IPS-18a (cell line): ENCODE data around the gene NRXN3.
"Not testable (repeated sequence)": the region's sequence is repeated elsewhere in the genome, so short reads cannot be mapped to it uniquely, and the experiment has no call there.

Source experiments
- H3K27ac ChIP-seq: one replicate; pipeline ENCODE4 v1.5.1; 2013; ENCODE audit warnings: low read length
- H3K27me3 ChIP-seq: one replicate; pipeline ENCODE4 v1.6.1; 2013; ENCODE audit warnings: mild to moderate bottlenecking, low read length; ENCODE audit not compliant: control insufficient read depth, insufficient read depth
- H3K36me3 ChIP-seq: one replicate; pipeline ENCODE4 v1.6.1; 2013; ENCODE audit warnings: low read depth, low read length; ENCODE audit not compliant: control insufficient read depth
- H3K4me1 ChIP-seq: one replicate; pipeline ENCODE4 v1.6.1; 2013; ENCODE audit warnings: low read depth, low read length; ENCODE audit not compliant: control insufficient read depth
- H3K4me3 ChIP-seq: one replicate; pipeline ENCODE4 v1.5.1; 2013; ENCODE audit warnings: low read length
- H3K9ac ChIP-seq: one replicate; pipeline ENCODE4 v1.6.1; 2013; ENCODE audit warnings: mild to moderate bottlenecking, low read length, moderate library complexity
- H3K9me3 ChIP-seq: one replicate; pipeline ENCODE4 v1.6.1; 2013; ENCODE audit warnings: low read depth, low read length; ENCODE audit not compliant: control insufficient read depth

Gene NRXN3

GRCh38 chr14:78425782-78426181, 255.6 kb downstream of the NRXN3 start:
- no peaks in the 10 kb centered on the region for H3K27me3 ChIP-seq
- H3K9ac ChIP-seq, result no peak overlapping the region
- no peaks in the 10 kb centered on the region for H3K36me3 ChIP-seq
- no peak overlapping the region for H3K27ac ChIP-seq
- H3K4me3 ChIP-seq, result no peak overlapping the region
- no peaks in the 10 kb centered on the region for H3K4me1 ChIP-seq
- H3K9me3 ChIP-seq, result no peaks in the 10 kb centered on the region

GRCh38 chr14:78432046-78432445, 261.9 kb downstream of the NRXN3 start:
- Histone ChIP-seq H3K27me3 (no peaks in the 10 kb centered on the region), H3K4me3 (no peak overlapping the region), H3K27ac (no peak overlapping the region), H3K9me3 (no peaks in the 10 kb centered on the region), H3K4me1 (no peaks in the 10 kb centered on the region), H3K9ac (no peak overlapping the region), H3K36me3 (no peaks in the 10 kb centered on the region)

- H3K36me3 ChIP-seq, H3K9me3 ChIP-seq, H3K4me1 ChIP-seq, H3K27me3 ChIP-seq, H3K9ac ChIP-seq, H3K4me3 ChIP-seq, H3K27ac ChIP-seq: not testable (repeated sequence)
Observed at GRCh38 chr14:78437448-78437847, 267.3 kb downstream of the NRXN3 start.

DNA sequence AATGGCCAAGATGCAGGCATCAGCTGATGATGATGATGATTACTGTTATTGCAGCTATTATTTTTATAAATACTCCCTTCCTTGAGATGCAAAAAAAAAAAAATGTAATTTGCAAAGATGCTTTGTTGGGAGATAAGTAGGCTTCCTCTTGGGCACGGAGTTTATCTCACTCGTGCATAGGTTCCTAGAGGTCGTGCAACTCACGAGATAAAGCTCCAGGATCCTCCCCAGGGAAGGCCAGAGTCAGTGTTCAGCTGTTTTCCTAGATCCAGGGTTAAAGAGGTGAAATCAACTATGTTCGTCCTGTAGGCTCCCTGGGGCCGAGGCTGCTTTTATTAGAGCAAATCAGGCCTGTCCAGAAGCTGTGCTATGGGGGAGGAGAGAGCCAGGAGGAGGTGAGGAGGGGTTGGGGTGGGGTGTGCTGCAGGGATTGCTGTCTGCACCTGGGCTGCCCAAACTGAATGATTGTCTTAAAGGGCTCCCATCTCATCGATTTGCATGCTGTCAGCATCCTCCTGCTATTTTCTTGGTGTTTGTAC, 270.3 kb downstream of the NRXN3 start:
- Histone ChIP-seq H3K36me3 (no peaks in the 10 kb centered on the region), H3K27ac (no peak overlapping the region), H3K27me3 (no peaks in the 10 kb centered on the region), H3K9me3 (no peaks in the 10 kb centered on the region), H3K9ac (no peak overlapping the region), H3K4me3 (no peak overlapping the region), H3K4me1 (peaks cover 3% of the 10 kb centered on the region)

GRCh38 chr14:78443834-78444233, 273.7 kb downstream of the NRXN3 start:
- H3K4me3 ChIP-seq, result no peak overlapping the region
- no peaks in the 10 kb centered on the region for H3K27me3 ChIP-seq
- H3K4me1 ChIP-seq, result peaks cover 3% of the 10 kb centered on the region
- no peaks in the 10 kb centered on the region for H3K9me3 ChIP-seq
- H3K27ac ChIP-seq, result no peak overlapping the region
- no peaks in the 10 kb centered on the region for H3K36me3 ChIP-seq
- no peak overlapping the region for H3K9ac ChIP-seq

GRCh38 chr14:78445275-78445674, 275.1 kb downstream of the NRXN3 start:
- H3K27me3 ChIP-seq, result no peaks in the 10 kb centered on the region
- H3K36me3 ChIP-seq, result no peaks in the 10 kb centered on the region
- H3K9ac ChIP-seq, result no peak overlapping the region
- H3K4me1 ChIP-seq, result peaks cover 3% of the 10 kb centered on the region
- H3K27ac ChIP-seq, result no peak overlapping the region
- no peak overlapping the region for H3K4me3 ChIP-seq
- no peaks in the 10 kb centered on the region for H3K9me3 ChIP-seq

- Histone ChIP-seq H3K27me3 (no peaks in the 10 kb centered on the region), H3K4me1 (no peaks in the 10 kb centered on the region), H3K9me3 (no peaks in the 10 kb centered on the region), H3K27ac (no peak overlapping the region), H3K36me3 (no peaks in the 10 kb centered on the region), H3K9ac (no peak overlapping the region), H3K4me3 (no peak overlapping the region)
Observed at GRCh38 chr14:78446807-78447206, 276.6 kb downstream of the NRXN3 start.

DNA sequence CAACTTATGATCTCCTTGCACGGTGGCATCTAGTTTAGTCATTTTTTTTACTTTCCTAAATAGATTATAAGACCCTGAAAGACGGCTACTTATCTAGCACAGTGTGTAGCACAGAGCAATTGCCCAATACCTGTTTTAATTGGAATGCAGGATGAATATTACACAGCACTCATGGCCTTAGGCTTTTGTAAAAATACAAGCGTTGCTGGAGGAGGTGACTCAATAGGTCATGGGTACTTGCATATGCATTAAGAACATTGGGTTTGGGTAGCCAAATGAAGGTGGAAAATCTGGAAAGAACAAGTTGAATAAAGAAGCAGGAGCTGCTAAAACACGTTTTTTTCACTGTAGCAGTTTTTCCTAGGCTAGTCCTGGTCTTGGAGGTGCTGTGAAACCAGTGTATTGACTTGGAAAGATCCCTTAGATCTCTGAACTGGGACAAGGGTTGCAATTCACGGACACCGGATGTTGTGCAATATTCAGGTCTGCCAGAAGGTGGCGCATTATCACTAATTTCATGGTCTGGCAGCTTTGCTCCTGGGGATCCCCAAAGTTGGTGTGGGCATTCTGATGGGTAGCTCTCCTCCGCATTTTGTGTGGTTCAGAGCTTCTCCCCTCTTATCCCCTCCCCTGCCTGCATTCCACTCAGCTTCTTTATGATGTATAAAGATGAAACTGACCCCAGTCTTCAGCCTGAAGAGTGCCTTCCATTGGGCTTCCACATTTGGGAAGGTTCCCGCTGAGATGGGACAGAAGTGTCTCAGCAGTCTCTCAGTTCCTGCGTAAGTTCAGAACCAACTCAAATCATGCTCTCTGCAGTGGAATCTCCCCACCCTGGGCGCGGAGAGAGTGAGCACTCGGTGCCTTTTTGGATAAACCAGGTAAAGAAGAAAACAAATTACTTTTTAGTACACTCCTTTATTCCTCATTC, 278.3 kb downstream of the NRXN3 start:
- Histone ChIP-seq H3K9ac (no peak overlapping the region), H3K9me3 (no peaks in the 10 kb centered on the region), H3K27me3 (no peaks in the 10 kb centered on the region), H3K36me3 (no peaks in the 10 kb centered on the region), H3K4me1 (no peaks in the 10 kb centered on the region), H3K27ac (no peak overlapping the region), H3K4me3 (no peak overlapping the region)

GRCh38 chr14:78450669-78451318, 280.6 kb downstream of the NRXN3 start:
- no peaks in the 10 kb centered on the region for H3K27me3 ChIP-seq
- no peak overlapping the region for H3K27ac ChIP-seq
- no peak overlapping the region for H3K4me3 ChIP-seq
- H3K36me3 ChIP-seq, result no peaks in the 10 kb centered on the region
- H3K9me3 ChIP-seq, result no peaks in the 10 kb centered on the region
- H3K9ac ChIP-seq, result no peak overlapping the region
- no peaks in the 10 kb centered on the region for H3K4me1 ChIP-seq

DNA sequence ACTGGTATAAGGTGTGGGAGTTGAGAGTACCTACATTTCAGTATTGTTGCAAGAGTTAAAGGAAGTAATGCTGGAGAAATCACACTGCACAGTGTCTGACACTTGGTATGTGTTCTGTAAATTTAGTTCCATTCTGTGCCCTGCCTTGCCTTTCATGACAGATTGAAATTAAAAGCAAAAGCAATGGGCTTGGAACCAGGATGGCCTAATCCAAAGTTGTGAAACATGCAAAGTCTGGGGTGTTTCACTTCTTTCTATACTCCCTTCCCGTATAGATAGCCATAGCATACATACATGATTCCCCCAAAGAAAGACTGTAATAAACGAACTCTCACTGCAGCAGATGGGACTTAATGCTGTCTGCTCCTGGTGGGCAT, 281.1 kb downstream of the NRXN3 start:
- Histone ChIP-seq H3K9me3 (no peaks in the 10 kb centered on the region), H3K9ac (no peak overlapping the region), H3K4me3 (no peak overlapping the region), H3K4me1 (no peaks in the 10 kb centered on the region), H3K27ac (no peak overlapping the region), H3K27me3 (no peaks in the 10 kb centered on the region), H3K36me3 (no peaks in the 10 kb centered on the region)

- H3K36me3 ChIP-seq, result no peaks in the 10 kb centered on the region
- H3K4me1 ChIP-seq, result no peaks in the 10 kb centered on the region
- H3K27ac ChIP-seq, result no peak overlapping the region
- H3K27me3 ChIP-seq, result no peaks in the 10 kb centered on the region
- H3K4me3 ChIP-seq, result no peak overlapping the region
- no peak overlapping the region for H3K9ac ChIP-seq
- no peaks in the 10 kb centered on the region for H3K9me3 ChIP-seq
Observed at GRCh38 chr14:78455896-78456435, 285.8 kb downstream of the NRXN3 start.
